Thoracic aorta endothelial cell (primary cell): ENCODE results near the gene KIF4A. TPM values are rescaled to one million over a fixed set of nuclear protein-coding genes. Genes with fewer than 3 reads are reported as not detected.

Source experiments
- small RNA-seq: library from RNA; depleted of rRNA; stranded (forward); fragments of <200 nt; gene quantifications from one replicate; pipeline ENCODE3, GENCODE V24; 2012
- total RNA-seq: library from RNA; depleted of rRNA; stranded (reverse); fragments of >200 nt; gene quantifications from 2 replicates; pipeline ENCODE4 v1.2.3, GENCODE V29; 2012

Gene KIF4A, protein sequence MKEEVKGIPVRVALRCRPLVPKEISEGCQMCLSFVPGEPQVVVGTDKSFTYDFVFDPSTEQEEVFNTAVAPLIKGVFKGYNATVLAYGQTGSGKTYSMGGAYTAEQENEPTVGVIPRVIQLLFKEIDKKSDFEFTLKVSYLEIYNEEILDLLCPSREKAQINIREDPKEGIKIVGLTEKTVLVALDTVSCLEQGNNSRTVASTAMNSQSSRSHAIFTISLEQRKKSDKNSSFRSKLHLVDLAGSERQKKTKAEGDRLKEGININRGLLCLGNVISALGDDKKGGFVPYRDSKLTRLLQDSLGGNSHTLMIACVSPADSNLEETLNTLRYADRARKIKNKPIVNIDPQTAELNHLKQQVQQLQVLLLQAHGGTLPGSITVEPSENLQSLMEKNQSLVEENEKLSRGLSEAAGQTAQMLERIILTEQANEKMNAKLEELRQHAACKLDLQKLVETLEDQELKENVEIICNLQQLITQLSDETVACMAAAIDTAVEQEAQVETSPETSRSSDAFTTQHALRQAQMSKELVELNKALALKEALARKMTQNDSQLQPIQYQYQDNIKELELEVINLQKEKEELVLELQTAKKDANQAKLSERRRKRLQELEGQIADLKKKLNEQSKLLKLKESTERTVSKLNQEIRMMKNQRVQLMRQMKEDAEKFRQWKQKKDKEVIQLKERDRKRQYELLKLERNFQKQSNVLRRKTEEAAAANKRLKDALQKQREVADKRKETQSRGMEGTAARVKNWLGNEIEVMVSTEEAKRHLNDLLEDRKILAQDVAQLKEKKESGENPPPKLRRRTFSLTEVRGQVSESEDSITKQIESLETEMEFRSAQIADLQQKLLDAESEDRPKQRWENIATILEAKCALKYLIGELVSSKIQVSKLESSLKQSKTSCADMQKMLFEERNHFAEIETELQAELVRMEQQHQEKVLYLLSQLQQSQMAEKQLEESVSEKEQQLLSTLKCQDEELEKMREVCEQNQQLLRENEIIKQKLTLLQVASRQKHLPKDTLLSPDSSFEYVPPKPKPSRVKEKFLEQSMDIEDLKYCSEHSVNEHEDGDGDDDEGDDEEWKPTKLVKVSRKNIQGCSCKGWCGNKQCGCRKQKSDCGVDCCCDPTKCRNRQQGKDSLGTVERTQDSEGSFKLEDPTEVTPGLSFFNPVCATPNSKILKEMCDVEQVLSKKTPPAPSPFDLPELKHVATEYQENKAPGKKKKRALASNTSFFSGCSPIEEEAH
- 31.4 and 39.1 TPM in 2 replicates for total RNA-seq

DNA sequence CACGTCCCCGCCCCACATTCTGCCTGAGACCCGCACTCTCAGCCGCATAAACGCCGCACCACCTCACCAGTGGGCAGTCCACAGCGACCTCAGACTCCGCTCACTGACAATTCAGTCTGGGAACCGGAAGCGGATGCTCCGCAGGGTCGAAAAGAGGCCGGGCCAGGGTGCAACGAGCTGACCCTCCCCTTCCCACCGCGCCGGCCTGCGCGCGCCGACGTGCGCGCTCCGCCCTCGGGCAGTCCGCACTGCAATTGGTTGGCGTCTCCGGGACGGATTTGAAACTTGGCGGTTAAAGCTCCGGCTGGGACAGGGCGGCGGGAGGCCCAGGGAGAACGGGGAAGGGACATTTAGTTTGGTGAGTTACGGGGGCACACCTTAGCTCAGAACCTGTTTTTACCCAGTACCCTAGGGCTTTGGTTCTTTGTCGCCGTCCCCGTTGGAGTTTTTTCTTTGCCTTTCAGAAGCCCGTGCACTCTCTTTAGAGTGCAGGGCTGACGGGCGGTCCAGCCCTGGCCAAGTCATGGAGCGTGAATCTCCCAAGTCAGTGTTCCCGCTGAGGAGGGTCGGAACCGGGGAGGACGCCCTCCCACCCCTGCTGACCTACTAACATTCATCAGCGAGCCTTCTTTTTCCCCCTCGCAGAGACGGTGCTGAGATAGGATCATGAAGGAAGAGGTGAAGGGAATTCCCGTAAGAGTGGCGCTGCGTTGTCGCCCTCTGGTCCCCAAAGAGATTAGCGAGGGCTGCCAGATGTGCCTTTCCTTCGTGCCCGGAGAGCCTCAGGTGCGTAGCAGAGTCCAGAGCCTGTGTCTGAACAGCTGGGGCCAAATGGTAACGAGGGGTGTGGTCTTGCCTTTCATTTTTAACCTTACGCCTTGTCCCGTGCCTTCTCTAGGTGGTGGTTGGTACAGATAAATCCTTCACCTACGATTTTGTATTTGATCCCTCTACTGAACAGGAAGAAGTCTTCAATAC, at the start of gene KIF4A, which contains the start of gene PDZD11:
TSS of gene KIF4A (plus strand) at position 312 of the 978 bp plus-strand sequence. CDS start at position 667, 355 bp downstream.
TSS of gene PDZD11 (minus strand) at position 135 of the 978 bp plus-strand sequence. CDS start 586 bp downstream, outside the sequence.

GRCh38 chrX:70260104-70260503, 29.8 kb upstream of the KIF4A start, which contains the start of gene P2RY4:
Gene P2RY4 (minus strand): TSS chrX:70260204. CDS start chrX:70259624, 580 bp downstream.

DNA sequence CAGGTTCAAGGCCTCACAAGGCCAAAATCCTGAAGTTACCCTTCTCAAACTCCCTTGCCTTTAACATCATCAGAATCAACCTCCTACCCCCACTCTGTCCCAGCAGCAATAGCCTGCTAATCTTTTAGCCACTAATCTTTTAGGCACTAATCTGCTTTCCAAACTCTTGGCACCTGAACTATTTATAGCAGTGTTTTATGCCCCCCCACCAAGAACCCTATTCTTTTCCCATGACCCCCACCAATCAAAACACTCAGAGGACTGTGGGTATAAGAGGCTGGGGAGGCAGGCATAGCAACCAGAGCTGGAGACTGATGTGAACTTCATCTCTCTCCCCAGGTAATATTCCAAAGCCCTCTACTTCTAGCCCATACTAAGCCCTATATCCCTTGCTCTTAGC, 21.9 kb upstream of the KIF4A start, which contains the start of gene ARR3:
TSS of gene ARR3 (plus strand) at position 301 of the 400 bp plus-strand sequence. CDS start 1,052 bp downstream, outside the sequence.

GRCh38 chrX:70281951-70282350, 8.0 kb upstream of the KIF4A start, which contains the start of gene RAB41:
Gene RAB41 (plus strand): TSS chrX:70282172. CDS start chrX:70282218, 46 bp downstream.

GRCh38 chrX:70422851-70423341, 133.0 kb downstream of the KIF4A start, which contains the start of gene GDPD2:
Gene GDPD2 (plus strand): TSS chrX:70423314. CDS start chrX:70424985, 1,671 bp downstream.

DNA sequence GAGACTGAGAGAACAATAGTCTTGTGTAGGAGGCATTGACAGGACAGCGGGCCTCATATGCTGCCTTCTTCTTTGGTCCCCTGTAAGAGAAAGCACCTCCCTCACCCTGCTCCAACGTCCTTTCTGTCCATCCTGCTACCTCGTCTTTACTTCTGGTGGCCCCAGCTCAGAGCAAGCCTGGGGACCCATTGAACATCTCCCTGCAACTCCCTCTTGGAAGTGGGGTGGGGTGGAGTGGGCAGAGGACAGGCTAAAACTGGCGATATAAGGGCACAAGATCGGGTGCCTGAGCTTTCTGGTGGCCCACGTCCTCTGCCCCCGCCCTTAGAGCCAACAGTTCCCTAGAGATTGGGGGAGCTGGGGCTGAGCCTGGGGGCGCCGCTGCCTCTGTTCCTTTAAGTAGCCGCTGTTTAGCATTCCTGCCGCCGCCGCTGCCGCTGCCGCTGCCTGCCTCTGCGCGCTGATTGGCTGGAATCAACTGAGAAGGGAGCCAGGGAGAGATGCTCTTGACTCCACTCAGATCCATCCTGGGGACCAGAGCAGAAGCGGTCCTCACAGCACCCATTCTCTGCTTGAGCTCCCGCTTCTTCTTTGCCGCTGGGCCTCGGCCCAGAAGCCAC, 154.5 kb downstream of the KIF4A start, which contains the start of gene DLG3:
TSS of gene DLG3 (plus strand) at position 510 of the 620 bp plus-strand sequence. CDS start 367 bp downstream, outside the sequence.

Small RNA genes within 50 kb of the gene (small RNA-seq; reads per million reads assigned to genes)
- gene RNA5SP507 (not detected), gene RNU4-81P (not detected), gene RNY4P23 (0.49 reads per million)

Other genes with a start within 250 kb of the KIF4A start
- 0.07 and 0.13 TPM in 2 replicates for gene AWAT2, start 240.2 kb upstream of the KIF4A start, total RNA-seq
- not detected in 2 replicates for gene OTUD6A, start 227.6 kb upstream of the KIF4A start, total RNA-seq
- gene IGBP1, start 156.7 kb upstream of the KIF4A start, total RNA-seq = 56.7 and 77.5 TPM in 2 replicates
- gene DGAT2L6, start 112.6 kb upstream of the KIF4A start, total RNA-seq = not detected in 2 replicates
- gene AWAT1, start 55.4 kb upstream of the KIF4A start, total RNA-seq = not detected in 2 replicates
- gene P2RY4, start 29.9 kb upstream of the KIF4A start, total RNA-seq = 0.13 TPM in 1 of 2 replicates, not detected in the other
- gene ARR3, start 21.8 kb upstream of the KIF4A start, total RNA-seq = not detected in 2 replicates
- not detected in 2 replicates for gene RAB41, start 7.9 kb upstream of the KIF4A start, total RNA-seq
- 43.0 and 44.9 TPM in 2 replicates for gene PDZD11, start 177 bp upstream of the KIF4A start, total RNA-seq
- gene GDPD2, start 133.2 kb downstream of the KIF4A start, total RNA-seq = not detected in 2 replicates
- 1.6 and 2.4 TPM in 2 replicates for gene DLG3, start 154.7 kb downstream of the KIF4A start, total RNA-seq